Activated CD8-positive, alpha-beta memory T cell treated with anti-CD3 and anti-CD28 coated beads, Interleukin-2, amount 50 U/mL, for 48 hours (primary cell): ENCODE data around the gene AGAP9.
A peak's percentile ranks its signal among the peaks of the same experiment; 100 is the strongest.
"Not testable (repeated sequence)": the region's sequence is repeated elsewhere in the genome, so short reads cannot be mapped to it uniquely, and the experiment has no call there.

ENCODE experiments used
- DNase-seq: peaks from one replicate; pipeline ENCODE4 v3.0.0-alpha.2; 2020

Gene AGAP9

GRCh38 chr10:47484786-47485185 lies 38.7 kb downstream of the AGAP9 start:
- DNase-seq, result not testable (repeated sequence)

GRCh38 chr10:47483923-47484322 lies 39.5 kb downstream of the AGAP9 start, which contains the start of gene ANXA8:
ANXA8 (minus strand) TSS chr10:47484115; CDS start chr10:47483933, 182 bp downstream.
- DNase-seq, result not testable (repeated sequence)

- DNase-seq, result not testable (repeated sequence)
Observed at GRCh38 chr10:47482367-47482766, 41.1 kb downstream of the AGAP9 start.

GRCh38 chr10:47481768-47482181 lies 41.7 kb downstream of the AGAP9 start:
- DNase-seq, result not testable (repeated sequence)

GRCh38 chr10:47481182-47481766 lies 42.2 kb downstream of the AGAP9 start:
- DNase-seq, result not testable (repeated sequence)

GRCh38 chr10:47480133-47480532 lies 43.3 kb downstream of the AGAP9 start:
- DNase-seq, result not testable (repeated sequence)

DNA sequence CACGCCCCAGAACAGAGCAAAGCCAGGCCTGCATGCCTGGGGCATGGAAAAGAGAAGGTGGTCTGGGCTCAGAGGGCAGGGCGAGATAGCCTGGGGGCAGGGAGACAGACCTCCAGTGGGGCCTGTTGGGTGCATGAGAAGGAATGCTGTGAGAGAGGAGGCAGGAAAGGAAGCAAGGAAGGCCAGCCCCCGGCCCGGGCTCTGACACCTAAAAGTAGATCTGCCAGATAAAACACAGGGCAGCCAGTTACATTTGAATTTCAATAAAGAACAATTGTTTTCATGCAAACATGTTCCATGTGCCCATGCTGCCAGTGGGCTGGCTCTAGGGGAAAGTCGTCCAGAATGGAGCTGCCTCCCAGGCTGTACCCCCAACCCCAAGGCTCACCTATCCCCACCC lies 45.3 kb downstream of the AGAP9 start:
- DNase-seq, result not testable (repeated sequence)

DNA sequence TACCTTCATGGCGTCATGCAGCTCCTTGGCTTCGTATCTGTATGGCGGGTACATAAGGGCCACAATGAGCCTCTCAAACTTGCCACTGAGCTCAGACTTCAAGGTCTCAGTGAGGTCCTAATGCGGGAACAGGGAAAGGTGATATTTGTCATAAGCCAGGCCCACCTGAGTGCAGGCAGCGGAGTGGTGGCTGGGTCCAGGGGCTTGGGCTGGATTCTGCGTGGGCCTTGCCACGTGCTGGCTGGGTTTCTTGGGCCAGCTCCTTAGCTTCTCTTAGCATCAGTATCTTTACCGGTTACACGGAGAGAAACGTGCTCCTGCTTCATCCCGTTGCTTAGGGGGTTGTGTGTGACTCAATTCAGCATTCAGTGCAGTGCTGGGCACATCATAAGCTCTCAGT lies 46.4 kb downstream of the AGAP9 start:
- DNase-seq, result not testable (repeated sequence)

DNA sequence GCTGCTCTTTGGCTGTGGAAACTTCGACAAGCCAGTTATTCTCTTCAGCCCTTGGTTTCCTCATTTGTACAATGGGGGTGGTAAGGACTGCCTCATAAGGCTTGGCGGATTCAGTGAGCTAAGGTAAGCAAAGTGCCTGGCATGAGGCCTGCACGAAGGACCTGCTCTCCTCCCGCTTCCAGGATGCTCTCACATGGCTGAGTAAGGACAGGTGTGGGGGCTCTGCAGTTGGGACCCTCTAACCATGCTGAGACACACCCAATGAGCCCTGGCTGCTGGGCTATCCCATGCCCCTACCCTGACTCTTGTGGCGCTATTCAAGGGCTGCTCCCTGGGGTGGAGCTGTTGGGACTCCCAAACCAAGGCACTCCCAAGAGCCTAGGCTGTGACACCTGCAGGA lies 48.3 kb downstream of the AGAP9 start:
- not testable (repeated sequence) for DNase-seq

- DNase-seq, result not testable (repeated sequence)
Observed at GRCh38 chr10:47473516-47473915, 49.9 kb downstream of the AGAP9 start.

DNA sequence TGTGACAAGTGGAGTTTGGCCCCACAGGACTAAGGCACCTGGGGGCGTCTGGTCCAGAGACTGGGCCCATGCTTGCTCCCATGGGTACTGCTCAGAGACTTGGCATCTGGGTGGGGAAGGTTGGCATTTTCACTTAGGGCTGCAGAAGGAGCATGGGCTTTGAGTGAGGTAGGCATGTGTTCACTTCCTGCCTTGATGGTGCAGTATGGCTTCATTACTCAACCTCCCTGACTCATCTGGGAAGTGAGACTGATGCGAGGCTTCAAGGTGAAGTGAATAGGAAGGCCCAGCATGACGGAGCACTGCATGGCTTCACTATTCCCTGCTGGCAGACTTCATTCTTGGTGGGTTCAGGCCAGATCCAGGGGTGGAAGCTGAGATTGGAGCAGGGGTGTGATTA lies 50.8 kb downstream of the AGAP9 start:
- not testable (repeated sequence) for DNase-seq

GRCh38 chr10:47472072-47472471 lies 51.4 kb downstream of the AGAP9 start:
- not testable (repeated sequence) for DNase-seq

GRCh38 chr10:47468731-47469528 lies 54.5 kb downstream of the AGAP9 start:
- peak; percentile 38 for DNase-seq

- DNase-seq, result not testable (repeated sequence)
Observed at GRCh38 chr10:47467957-47468356, 55.5 kb downstream of the AGAP9 start.

GRCh38 chr10:47467458-47467857 lies 56.0 kb downstream of the AGAP9 start:
- DNase-seq, result peak; percentile 39

- not testable (repeated sequence) for DNase-seq
Observed at GRCh38 chr10:47465216-47465917, 58.1 kb downstream of the AGAP9 start.

DNA sequence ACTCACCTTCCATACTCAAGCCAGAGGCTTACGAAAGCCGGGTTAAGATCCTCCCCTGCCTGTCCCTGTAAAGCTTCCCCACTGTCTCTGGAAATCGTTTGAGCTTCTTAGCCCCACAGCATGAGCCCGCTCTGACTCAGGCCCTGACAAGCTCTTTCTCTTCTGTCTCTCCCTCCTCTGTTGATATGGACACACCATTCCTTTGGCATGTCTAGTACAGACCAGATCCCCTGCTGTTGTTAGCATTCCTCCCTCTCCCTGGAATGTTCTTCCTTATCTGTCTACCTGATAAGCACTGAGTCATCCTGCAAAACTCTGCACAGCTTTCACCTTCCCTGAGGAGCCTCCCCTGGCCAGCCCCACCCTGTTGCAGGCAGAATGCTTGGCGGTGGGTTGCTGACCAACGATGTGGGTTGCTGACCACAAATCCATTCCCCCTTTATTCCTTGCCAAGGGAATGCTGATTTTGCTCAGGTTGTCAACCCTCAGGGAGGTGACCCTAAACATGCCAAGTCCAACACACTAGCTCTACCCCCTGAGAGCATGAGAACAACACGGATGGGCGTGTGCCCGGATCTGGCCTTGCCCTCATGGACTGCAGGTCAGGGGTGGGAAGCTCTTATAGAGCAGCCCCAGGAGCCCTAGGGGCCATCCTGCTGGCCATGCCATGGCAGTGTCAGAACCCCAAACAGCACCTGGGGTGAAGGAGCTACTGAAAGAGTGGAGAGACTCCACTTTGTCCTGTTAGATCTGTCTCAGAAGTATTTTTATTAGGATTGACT lies 60.7 kb downstream of the AGAP9 start:
- DNase-seq, result peak; percentile 17

- peak; percentile 60 for DNase-seq
Observed at GRCh38 chr10:47461261-47461687, 62.2 kb downstream of the AGAP9 start.

DNA sequence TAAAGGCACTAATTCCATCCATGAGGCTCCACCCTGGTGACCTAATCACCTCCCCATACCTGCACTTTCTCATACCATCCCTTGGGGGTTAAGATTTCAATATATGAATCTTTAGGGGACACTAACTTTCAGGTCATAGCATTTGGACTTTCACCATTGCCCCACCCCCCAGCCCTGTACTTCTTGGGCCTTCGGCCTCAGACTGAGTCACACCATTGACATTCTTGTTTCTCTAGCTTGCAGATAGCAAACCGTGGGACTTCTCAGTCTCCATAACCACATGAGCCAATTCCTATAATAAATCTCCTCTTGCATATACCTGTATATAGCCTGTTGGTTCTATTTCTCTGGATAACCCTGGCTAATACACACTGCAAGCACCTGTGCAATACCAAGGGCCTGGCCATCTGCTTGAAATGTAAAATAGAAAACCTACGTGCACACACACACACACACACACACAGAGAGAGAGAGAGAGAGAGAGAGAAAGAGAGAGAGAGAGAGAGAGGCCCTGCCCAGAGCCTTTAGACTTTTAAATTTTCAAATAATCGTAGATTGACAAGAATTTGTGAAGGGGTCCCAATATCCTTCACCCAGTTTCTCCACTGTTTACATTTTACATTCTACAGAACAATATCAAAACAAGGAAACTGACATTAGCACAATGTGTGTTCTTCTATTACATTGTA lies 64.8 kb downstream of the AGAP9 start:
- peak; percentile 17 for DNase-seq

DNA sequence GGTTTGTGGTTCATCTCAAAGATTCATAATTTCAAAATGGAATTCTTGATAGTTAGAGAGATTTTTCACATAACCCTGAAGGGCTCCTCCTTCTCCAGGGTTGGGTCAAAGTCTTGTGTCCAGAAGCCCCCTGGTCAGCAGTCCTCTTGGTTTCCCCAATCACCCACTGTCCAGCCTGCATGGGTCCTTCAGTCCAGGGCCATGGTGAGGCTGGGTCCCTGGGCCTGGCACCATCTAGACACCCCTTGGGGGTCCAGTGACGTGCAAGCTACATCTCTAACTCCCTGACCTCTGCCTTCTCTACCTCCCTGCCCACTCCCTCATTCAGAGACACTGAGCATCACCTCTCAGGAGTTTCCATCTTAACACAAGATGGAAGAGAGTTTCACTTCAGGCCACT lies 65.6 kb downstream of the AGAP9 start:
- DNase-seq, result peak; percentile 30

GRCh38 chr10:47457528-47457820 lies 66.0 kb downstream of the AGAP9 start:
- DNase-seq, result peak; percentile 44
